Motor neuron (in vitro differentiated cells): ENCODE measurements around the gene MDGA2. TPM values are rescaled to one million over a fixed set of nuclear protein-coding genes. Genes with fewer than 3 reads are reported as not detected.
"Not testable (repeated sequence)": the region's sequence is repeated elsewhere in the genome, so short reads cannot be mapped to it uniquely, and the experiment has no call there.

Source experiments
- ATAC-seq, 8 experiments: fragments of 200-7000 bp; cut with Tn5 transposase; replicated peaks in 6 of 8; 2 replicates each; pipeline ENCODE4 v1.8.0; 2021; ENCODE audit warnings: mild to moderate bottlenecking in 8 of 8, moderate library complexity in 8 of 8
- H3K27ac ChIP-seq, 2 donors: fragments of 250-450 bp; sonication (Bioruptor Pico); 2 replicates each; pipeline ENCODE4 v1.9.0; 2021; ENCODE audit warnings: antibody characterized with exemption in 2 of 2, mild to moderate bottlenecking in 2 of 2, moderate library complexity in 1 of 2
- H3K4me1 ChIP-seq, 2 donors: fragments of 250-450 bp; sonication (Bioruptor Pico); replicated peaks in 1 of 2; 2 replicates each; pipeline ENCODE4 v1.6.1; 2021; ENCODE audit warnings: antibody characterized with exemption in 2 of 2, mild to moderate bottlenecking in 2 of 2, moderate library complexity in 1 of 2
- H3K4me3 ChIP-seq, 5 donors: fragments of 250-450 bp; sonication (Bioruptor Pico); 2 replicates each; pipeline ENCODE4 v1.9.0; 2021; ENCODE audit warnings: antibody characterized with exemption in 5 of 5, mild to moderate bottlenecking in 5 of 5, moderate library complexity in 4 of 5
- WGBS, 10 experiments: fragments of 450-650 bp; shearing (Covaris generic); methylation state at CpG; one replicate each; pipeline ENCODE4 v1.0.0; 2022; 5-methylcytosine and 5-hydroxymethylcytosine counted together
- in situ Hi-C, 9 experiments: fragments of 400-800 bp; cut with MboI; loops; one replicate each; pipeline ENCODE4 v1.15.0; 2021; ENCODE audit warnings: low sequenced_read_pairs in 9 of 9, low pct_unique_long_range_greater_than_20kb in 2 of 9; ENCODE audit not compliant: unreplicated experiment in 9 of 9
- total RNA-seq, 8 experiments: library from RNA; unstranded; fragments of 300-600 nt; gene quantifications; 2 replicates each; pipeline versions ENCODE4 v1.2.3 to v1.2.4, GENCODE V29; 2022

MDGA2 gene
- total RNA-seq, 8 experiments from 2014 or later, result 0.05 to 21.2 (median 8.4) TPM

DNA sequence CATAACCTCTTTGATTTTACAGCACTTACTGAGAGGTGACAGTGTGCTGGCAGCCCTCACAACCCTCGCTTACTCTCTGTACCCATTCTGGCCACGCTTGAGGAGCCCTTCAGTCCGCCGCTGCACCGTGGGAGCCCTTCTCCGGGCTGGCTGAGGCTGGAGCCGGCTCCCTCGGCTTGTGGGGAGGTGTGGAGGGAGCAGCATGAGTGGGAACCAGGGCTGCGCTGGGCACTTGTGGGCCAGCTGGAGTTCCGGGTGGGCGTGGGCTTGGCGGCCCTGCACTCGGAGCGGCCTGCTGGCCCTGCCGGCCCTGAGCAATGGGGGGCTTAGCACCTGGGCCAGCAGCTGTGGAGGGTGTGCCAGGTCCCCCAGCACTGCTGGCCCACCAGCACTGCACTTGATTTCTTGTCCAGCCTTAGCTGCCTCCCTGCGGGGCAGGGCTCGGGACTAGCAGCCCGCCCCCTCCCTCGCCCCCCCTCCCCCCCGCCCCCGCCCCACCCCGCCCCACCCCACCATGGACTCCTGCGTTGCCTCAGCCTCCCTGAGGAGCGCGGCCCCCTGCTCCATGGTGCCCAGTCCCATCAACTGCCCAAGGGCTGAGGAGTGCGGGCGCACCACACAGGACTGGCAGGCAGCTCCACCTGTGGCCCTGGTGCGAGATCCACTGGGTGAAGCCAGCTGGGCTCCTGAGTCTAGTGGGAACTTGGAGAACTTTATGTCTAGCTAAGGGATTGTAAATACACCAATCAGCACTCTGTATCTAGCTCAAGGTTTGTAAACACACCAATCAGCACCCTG is 9.9 kb downstream of the MDGA2 start:
- Histone ChIP-seq H3K4me1 (peaks cover 0 to 14% of the 10 kb centered on the region in 2 donors), H3K4me3 (no peak overlapping the region), H3K27ac (no peak overlapping the region)
- no peak for ATAC-seq
- in situ Hi-C loops, result no loop called here
- WGBS, 10 experiments, result 33 to 100% (median 100%) methylated on average over 1 to 8 of the region's 28 CpGs; no CpG with 5 or more reads in 3 of the 10 experiments

DNA sequence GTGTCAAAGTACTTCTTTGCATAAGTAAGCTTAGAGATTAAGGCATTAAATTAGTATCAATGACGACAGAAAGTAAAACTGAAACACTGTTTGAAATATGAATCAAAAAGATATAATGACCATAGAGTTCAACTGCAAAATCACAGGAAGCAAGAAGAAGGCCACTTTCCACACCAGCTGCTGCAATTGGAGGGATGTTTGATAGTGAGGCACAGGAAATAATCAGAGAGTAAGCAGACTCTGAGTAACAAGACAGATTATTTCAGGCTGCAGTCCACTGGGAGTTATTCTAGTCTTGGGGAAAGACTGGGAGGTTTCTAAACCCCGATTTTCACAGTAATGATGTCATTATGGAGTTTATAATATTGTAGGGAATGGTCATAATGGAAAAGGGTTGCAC is 12.9 kb downstream of the MDGA2 start:
- 0 to 95% (median 58%) methylated on average over 1 to 2 of the region's 2 CpGs for WGBS, 10 experiments
- Histone ChIP-seq H3K4me1 (peaks cover 0 to 4% of the 10 kb centered on the region in 2 donors), H3K27ac (no peak overlapping the region), H3K4me3 (no peak overlapping the region)
- peak in 4 of 8 experiments; percentile 35 to 52 (median 42) for ATAC-seq
- in situ Hi-C loops, result no loop called here

GRCh38 chr14:47660158-47660557 is 15.2 kb downstream of the MDGA2 start:
- H3K27ac ChIP-seq, result no peak overlapping the region
- WGBS, 10 experiments, result 14 to 100% (median 75%) methylated on average over 1 to 2 of the region's 2 CpGs; no CpG with 5 or more reads in 1 of the 10 experiments
- in situ Hi-C loops, result no loop called here
- H3K4me1 ChIP-seq, result peaks cover 2 to 21% of the 10 kb centered on the region in 2 donors
- H3K4me3 ChIP-seq, result no peak overlapping the region
- no peak for ATAC-seq

DNA sequence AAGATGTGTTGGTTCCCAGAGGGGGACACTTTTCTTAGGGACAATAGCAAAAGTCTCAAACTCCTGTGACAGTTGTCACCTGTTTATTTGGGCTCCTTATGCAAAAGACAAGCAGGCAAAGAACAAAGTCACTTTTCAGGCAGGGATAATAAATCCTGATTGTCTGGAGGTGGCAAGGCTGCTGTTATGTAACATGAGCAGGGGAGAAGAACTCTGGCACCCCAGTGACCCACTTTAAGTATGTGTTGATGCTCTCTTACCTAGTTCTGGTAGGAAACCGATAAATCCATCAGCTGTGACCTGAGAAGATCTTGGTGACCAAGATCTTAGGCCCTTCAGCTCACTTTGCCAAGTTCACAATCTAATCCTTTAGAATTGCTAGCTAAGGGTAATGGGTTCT is 17.4 kb downstream of the MDGA2 start:
- in situ Hi-C loops, result no loop called here
- H3K27ac ChIP-seq, result no peak overlapping the region
- H3K4me1 ChIP-seq, result peaks cover 2 to 21% of the 10 kb centered on the region in 2 donors
- 0 to 100% (median 88%) methylated on average over 1 of the region's 1 CpG; no CpG with 5 or more reads in 5 of the 10 experiments for WGBS, 10 experiments
- H3K4me3 ChIP-seq, result no peak overlapping the region
- ATAC-seq, result no peak

- Histone ChIP-seq H3K4me1 (peaks cover 2 to 20% of the 10 kb centered on the region in 2 donors), H3K4me3 (no peak overlapping the region), H3K27ac (no peak overlapping the region)
- WGBS, 10 experiments, result 6 to 85% (median 48%) methylated on average over 1 to 3 of the region's 3 CpGs; no CpG with 5 or more reads in 1 of the 10 experiments
- in situ Hi-C loops, result no loop called here
- ATAC-seq, result peak in 5 of 8 experiments; percentile 33 to 82 (median 58)
Observed at GRCh38 chr14:47657143-47657542, 18.3 kb downstream of the MDGA2 start.

- peak in 5 of 8 experiments; percentile 20 to 89 (median 84) for ATAC-seq
- Histone ChIP-seq H3K4me3 (no peak overlapping the region), H3K4me1 (peaks cover 0 to 13% of the 10 kb centered on the region in 2 donors), H3K27ac (no peak overlapping the region)
- in situ Hi-C loops, result no loop called here
- 0 to 100% (median 73%) methylated on average over 1 to 5 of the region's 5 CpGs for WGBS, 10 experiments
Observed at GRCh38 chr14:47651337-47651736, 24.1 kb downstream of the MDGA2 start.

DNA sequence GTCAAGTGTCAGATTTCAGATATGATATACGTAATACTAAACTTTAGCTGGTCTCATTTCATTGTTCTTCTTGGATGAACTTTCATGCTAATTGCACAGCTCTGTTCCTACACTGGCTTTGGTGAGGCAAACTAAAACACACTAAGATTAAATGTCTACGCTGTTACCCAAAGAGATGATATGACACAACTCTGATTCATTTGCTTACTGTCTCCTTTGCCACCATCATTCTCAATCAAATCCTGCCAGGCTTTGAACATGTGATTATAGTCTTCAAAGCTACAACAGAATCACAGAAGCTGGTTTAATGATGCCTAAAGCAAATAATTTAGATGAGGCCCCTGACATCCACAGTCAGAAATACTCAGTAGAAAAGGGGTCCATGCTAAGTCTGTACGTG is 37.7 kb downstream of the MDGA2 start:
- H3K4me1 ChIP-seq, result peaks cover 5 to 13% of the 10 kb centered on the region in 2 donors
- no peak overlapping the region for H3K4me3 ChIP-seq
- in situ Hi-C loops, result no loop called here
- no peak overlapping the region for H3K27ac ChIP-seq
- peak in 5 of 8 experiments; percentile 82 to 89 (median 87) for ATAC-seq
- WGBS, 10 experiments, result 7 to 100% (median 78%) methylated on average over 1 to 3 of the region's 3 CpGs; no CpG with 5 or more reads in 1 of the 10 experiments

DNA sequence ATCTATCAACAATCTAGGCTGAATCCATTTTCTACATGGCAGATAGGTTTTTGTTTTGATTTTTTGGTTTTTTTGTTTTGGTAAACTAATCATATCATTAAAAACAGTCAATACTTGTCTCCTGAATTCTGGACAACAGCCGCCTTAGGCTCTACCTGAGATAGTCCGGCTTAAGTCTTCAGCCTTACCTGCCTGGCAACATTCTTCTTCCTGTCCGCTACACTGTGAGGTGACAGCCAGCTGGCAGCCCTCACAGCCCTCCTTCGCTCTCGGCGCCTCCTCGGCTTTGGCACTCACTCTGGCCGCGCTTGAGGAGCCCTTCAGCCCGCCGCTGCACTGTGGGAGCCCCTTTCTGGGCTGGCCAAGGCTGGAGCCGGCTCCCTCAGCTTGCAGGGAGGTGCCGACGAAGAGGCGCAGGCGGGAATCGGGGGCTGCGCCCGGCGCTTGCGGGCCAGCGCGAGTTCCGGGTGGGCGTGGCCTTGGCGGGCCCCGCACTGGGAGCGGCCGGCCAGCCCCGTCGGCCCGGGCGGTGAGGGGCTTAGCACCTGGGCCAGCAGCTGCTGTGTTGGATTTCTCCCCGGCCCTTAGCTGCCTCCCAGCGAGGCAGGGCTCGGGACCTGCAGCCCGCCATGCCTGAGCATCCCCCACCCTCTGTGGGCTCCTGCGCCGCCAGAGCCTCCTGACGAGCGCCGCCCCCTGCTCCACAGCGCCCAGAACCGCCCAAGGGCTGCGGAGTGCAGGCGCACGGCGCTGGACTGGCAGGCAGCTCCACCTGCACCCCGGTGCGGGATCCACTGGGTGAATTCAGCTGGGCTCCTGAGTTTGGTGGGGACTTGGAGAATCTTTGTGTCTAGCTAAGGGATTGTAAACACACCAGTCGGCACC is 49.0 kb downstream of the MDGA2 start:
- H3K4me3 ChIP-seq, result no peak overlapping the region
- ATAC-seq, result no peak
- WGBS, 10 experiments, result 41 to 100% (median 92%) methylated on average over 1 to 19 of the region's 51 CpGs; no CpG with 5 or more reads in 3 of the 10 experiments
- in situ Hi-C loops, result no loop called here
- no peaks in the 10 kb centered on the region for H3K4me1 ChIP-seq
- no peak overlapping the region for H3K27ac ChIP-seq

- H3K4me3 ChIP-seq, H3K27ac ChIP-seq, in situ Hi-C loops, H3K4me1 ChIP-seq, ATAC-seq: not testable (repeated sequence)
- WGBS, 10 experiments, result 0 to 100% (median 93%) methylated on average over 1 to 11 of the region's 13 CpGs; no CpG with 5 or more reads in 1 of the 10 experiments
Observed at GRCh38 chr14:47624126-47624525, 51.3 kb downstream of the MDGA2 start.

GRCh38 chr14:47619392-47619791 is 56.0 kb downstream of the MDGA2 start:
- no peaks in the 10 kb centered on the region for H3K4me1 ChIP-seq
- 0 to 100% (median 66%) methylated on average over 1 to 3 of the region's 3 CpGs; no CpG with 5 or more reads in 2 of the 10 experiments for WGBS, 10 experiments
- peak in 3 of 8 experiments; percentile 60 to 78 (median 66) for ATAC-seq
- H3K27ac ChIP-seq, result no peak overlapping the region
- no peak overlapping the region for H3K4me3 ChIP-seq
- in situ Hi-C loops, result no loop called here

- in situ Hi-C loops, result no loop called here
Observed at GRCh38 chr14:47606566-47606965, 68.8 kb downstream of the MDGA2 start.

GRCh38 chr14:47596860-47597259 is 78.5 kb downstream of the MDGA2 start:
- in situ Hi-C loops, result no loop called here
- WGBS, 10 experiments, result 0 to 100% (median 55%) methylated on average over 1 to 2 of the region's 2 CpGs; no CpG with 5 or more reads in 2 of the 10 experiments
- H3K27ac ChIP-seq, result no peak overlapping the region
- peaks cover 0 to 6% of the 10 kb centered on the region in 2 donors for H3K4me1 ChIP-seq
- no peak overlapping the region for H3K4me3 ChIP-seq
- no peak for ATAC-seq

More at GRCh38 chr14:47606566-47606965, 68.8 kb downstream of the MDGA2 start:
- Histone ChIP-seq H3K4me3 (no peak overlapping the region), H3K4me1 (peaks cover 0 to 3% of the 10 kb centered on the region in 2 donors), H3K27ac (no peak overlapping the region)
- 19 to 100% (median 91%) methylated on average over 1 to 3 of the region's 3 CpGs for WGBS, 10 experiments
- ATAC-seq, result no peak

- WGBS, 10 experiments, result 0 to 96% (median 73%) methylated on average over 2 to 3 of the region's 3 CpGs; no CpG with 5 or more reads in 1 of the 10 experiments
- H3K27ac ChIP-seq, result no peak overlapping the region
- H3K4me1 ChIP-seq, result no peaks in the 10 kb centered on the region
- in situ Hi-C loops, result no loop called here
- ATAC-seq, result no peak
- H3K4me3 ChIP-seq, result no peak overlapping the region
Observed at GRCh38 chr14:47596232-47596631, 79.2 kb downstream of the MDGA2 start.
